Medulla oblongata (tissue), 1 donor: ENCODE data around the gene TEAD3.
"Not testable (repeated sequence)": the region's sequence is repeated elsewhere in the genome, so short reads cannot be mapped to it uniquely, and the experiment has no call there.

ENCODE experiments used
- DNase-seq: peaks from one replicate; pipeline ENCODE4 v3.0.0-alpha.2; 2015; ENCODE audit errors: extremely low spot score

Gene TEAD3

GRCh38 chr6:35496841-35497570 lies at the start of gene TEAD3:
TSS of gene TEAD3 (minus strand) at chr6:35497079.
- no peak for DNase-seq

- DNase-seq: no peak
Measured at GRCh38 chr6:35544769-35545361, 48.0 kb upstream of the TEAD3 start.

GRCh38 chr6:35543459-35544193 lies 46.7 kb upstream of the TEAD3 start:
- no peak for DNase-seq

- no peak for DNase-seq
Measured at GRCh38 chr6:35541836-35542235, 45.0 kb upstream of the TEAD3 start.

GRCh38 chr6:35539223-35539622 lies 42.3 kb upstream of the TEAD3 start:
- DNase-seq: no peak

GRCh38 chr6:35535847-35536246 lies 39.0 kb upstream of the TEAD3 start:
- not testable (repeated sequence) for DNase-seq

- DNase-seq: no peak
Measured at GRCh38 chr6:35534407-35535170, 37.7 kb upstream of the TEAD3 start.

GRCh38 chr6:35533981-35534380 lies 37.1 kb upstream of the TEAD3 start:
- DNase-seq: no peak

- DNase-seq: no peak
Measured at GRCh38 chr6:35532126-35532525, 35.2 kb upstream of the TEAD3 start.

GRCh38 chr6:35524380-35525020 lies 27.6 kb upstream of the TEAD3 start:
- DNase-seq: no peak

- DNase-seq: peak; percentile 54
Measured at GRCh38 chr6:35522660-35523658, 26.1 kb upstream of the TEAD3 start.

GRCh38 chr6:35522151-35522550 lies 25.3 kb upstream of the TEAD3 start:
- no peak for DNase-seq

- DNase-seq: no peak
Measured at GRCh38 chr6:35521235-35521634, 24.4 kb upstream of the TEAD3 start.

- DNase-seq: no peak
Measured at GRCh38 chr6:35519313-35520015, 22.6 kb upstream of the TEAD3 start.

- DNase-seq: no peak
Measured at GRCh38 chr6:35518566-35519312, 21.9 kb upstream of the TEAD3 start.

- DNase-seq: not testable (repeated sequence)
Measured at GRCh38 chr6:35517978-35518377, 21.1 kb upstream of the TEAD3 start.

GRCh38 chr6:35516712-35517111 lies 19.8 kb upstream of the TEAD3 start:
- no peak for DNase-seq

- not testable (repeated sequence) for DNase-seq
Measured at GRCh38 chr6:35515939-35516338, 19.1 kb upstream of the TEAD3 start.

GRCh38 chr6:35514587-35514986 lies 17.7 kb upstream of the TEAD3 start:
- DNase-seq: no peak
